GM12891 (cell line): Measurements from ENCODE around the gene NECTIN4.

ENCODE experiments used
- PAX5 ChIP-seq: IDR thresholded peaks from 2 replicates; pipeline ENCODE4 v1.6.1; 2011; ENCODE audit warnings: low read length, moderate library complexity, mild to moderate bottlenecking; ENCODE audit not compliant: insufficient read depth, severe bottlenecking
- POLR2A ChIP-seq: IDR thresholded peaks from 2 replicates; pipeline ENCODE4 v1.6.1; 2011; ENCODE audit warnings: low read depth, low read length, control low read depth
- POLR2AphosphoS5 ChIP-seq: IDR thresholded peaks from 2 replicates; pipeline ENCODE4 v1.6.1; 2011; ENCODE audit warnings: low read depth, low read length, control low read depth
- POU2F2 ChIP-seq: IDR thresholded peaks from 2 replicates; pipeline ENCODE4 v1.6.1; 2011; ENCODE audit warnings: low read depth, mild to moderate bottlenecking, control low read depth, low read length, moderate library complexity
- SPI1 ChIP-seq: IDR thresholded peaks from 2 replicates; pipeline ENCODE4 v1.6.1; 2011; ENCODE audit warnings: low read depth, low read length, control low read depth
- TAF1 ChIP-seq: IDR thresholded peaks from 2 replicates; pipeline ENCODE4 v1.6.1; 2011; ENCODE audit warnings: low read depth, low read length, control low read depth

DNA sequence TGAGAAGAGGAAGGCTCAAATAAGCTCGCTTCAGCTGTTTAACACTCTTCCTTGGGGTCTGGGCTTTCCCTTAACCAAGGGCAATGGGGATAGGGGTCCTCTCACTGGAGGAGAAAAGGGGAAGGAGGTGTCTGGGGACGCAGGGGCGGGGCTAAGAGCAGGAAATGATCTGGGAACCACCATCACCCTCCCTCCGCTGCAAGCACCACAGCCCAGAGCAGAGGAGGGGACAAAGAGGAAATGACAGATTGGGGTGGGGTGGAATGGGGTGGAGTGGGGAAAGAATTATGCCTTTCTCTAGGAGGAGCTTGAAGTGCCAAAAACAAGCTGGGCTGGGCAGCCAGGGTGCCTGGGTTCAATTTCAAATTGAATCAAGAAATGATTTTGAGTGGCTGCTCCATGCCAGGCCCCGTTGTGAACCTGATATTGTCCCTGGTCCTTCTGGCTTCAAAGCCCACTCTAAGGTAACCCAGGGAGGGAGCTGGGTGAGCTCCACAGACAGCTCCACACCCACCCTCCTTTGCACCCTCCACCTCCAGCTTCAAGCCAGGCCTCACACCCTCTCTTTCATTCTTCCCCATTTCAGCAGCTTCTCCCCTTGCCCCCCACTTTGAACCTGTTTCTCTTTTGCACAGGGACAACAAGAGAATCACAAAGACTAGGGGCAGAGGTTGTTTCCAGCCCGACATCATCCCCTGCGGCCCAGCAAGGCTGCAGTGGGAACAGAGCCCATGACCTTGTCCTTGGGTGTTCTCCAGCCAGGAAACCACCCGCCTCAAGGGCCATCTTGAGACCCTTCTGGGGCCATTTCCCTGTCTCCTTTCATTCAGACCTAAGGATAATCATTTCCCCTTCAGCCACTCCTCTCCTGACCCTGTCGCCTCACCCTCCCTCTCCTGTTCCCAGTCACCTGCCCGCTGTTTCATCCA is 20.8 kb downstream of the NECTIN4 start:
- TF ChIP-seq POLR2A, result peak; percentile 72
- no peak for TF ChIP-seq PAX5
- TF ChIP-seq POLR2AphosphoS5, result peak; percentile 48
- peak; percentile 71 for TF ChIP-seq SPI1
- peak; percentile 35; the same call in 1 of the 2 replicates for TF ChIP-seq TAF1
- no peak for TF ChIP-seq POU2F2
